Activated CD4-positive, alpha-beta T cell treated with anti-CD3 and anti-CD28 coated beads, Interleukin-10, Interleukin-2, amounts not matched to agents 100 ng/mL and 50 ng/mL, durations not matched to agents 16 hours and 8 hours (primary cell): Measurements from ENCODE around the gene OBP2A.
"Not testable (repeated sequence)": the region's sequence is repeated elsewhere in the genome, so short reads cannot be mapped to it uniquely, and the experiment has no call there.

Experiments used
- DNase-seq: peaks from one replicate; pipeline ENCODE4 v3.0.0-alpha.2; 2020

Gene OBP2A

DNA sequence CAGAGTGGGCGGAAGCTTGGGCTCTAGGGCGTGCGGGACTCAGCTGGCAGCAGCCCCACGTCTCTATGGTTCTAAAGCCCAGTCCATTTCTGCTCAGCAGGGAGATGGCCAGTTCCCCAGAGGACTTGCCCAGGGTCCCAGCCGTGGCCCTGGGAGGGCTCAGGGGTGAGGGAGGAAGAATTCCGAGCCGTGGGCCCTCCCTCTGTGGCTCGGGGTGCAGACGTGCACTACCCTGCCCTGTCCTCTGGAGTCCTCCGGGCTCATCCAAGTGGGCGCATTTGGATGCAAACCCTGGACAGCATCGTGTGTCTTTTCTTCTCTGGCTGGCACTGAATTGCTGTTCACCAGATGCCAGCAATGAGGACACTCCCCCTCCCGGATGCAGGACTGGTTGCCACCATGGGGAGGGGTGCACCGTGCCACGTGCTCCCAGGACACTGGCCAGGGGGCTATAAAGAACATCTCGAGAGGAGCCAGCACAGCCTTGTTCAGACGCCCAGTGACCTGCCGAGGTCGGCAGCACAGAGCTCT is at the start of gene OBP2A:
Gene OBP2A, plus strand, starts transcription at position 481 of the 531 bp plus-strand sequence. CDS start 55 bp downstream, outside the sequence.
- DNase-seq: not testable (repeated sequence)

GRCh38 chr9:135498381-135499126 is 47.4 kb upstream of the OBP2A start:
- no peak for DNase-seq

GRCh38 chr9:135499326-135500070 is 46.4 kb upstream of the OBP2A start:
- DNase-seq: peak; percentile 85

DNA sequence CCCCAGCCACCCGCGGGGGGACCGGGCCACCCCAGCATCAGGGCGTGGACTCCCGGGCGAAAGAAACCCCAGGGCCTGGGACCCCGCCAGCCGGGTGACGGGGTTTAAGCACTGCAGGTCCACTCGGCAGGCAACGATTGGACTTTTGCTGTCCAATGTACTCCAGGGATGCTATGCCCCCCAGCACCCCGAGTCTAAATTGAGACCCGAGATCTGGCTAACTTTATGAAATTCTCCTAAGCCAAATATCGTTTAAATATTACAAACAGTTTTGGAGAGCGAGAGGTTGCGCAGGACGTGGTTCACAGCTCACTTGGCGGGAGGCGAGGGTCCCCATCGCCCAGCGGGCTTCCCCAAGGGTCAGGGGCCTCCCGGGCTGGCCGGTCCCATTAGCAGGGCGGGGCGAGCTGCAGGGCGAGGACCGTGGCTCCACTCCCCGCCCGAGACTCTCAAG is 45.8 kb upstream of the OBP2A start:
- no peak for DNase-seq

DNA sequence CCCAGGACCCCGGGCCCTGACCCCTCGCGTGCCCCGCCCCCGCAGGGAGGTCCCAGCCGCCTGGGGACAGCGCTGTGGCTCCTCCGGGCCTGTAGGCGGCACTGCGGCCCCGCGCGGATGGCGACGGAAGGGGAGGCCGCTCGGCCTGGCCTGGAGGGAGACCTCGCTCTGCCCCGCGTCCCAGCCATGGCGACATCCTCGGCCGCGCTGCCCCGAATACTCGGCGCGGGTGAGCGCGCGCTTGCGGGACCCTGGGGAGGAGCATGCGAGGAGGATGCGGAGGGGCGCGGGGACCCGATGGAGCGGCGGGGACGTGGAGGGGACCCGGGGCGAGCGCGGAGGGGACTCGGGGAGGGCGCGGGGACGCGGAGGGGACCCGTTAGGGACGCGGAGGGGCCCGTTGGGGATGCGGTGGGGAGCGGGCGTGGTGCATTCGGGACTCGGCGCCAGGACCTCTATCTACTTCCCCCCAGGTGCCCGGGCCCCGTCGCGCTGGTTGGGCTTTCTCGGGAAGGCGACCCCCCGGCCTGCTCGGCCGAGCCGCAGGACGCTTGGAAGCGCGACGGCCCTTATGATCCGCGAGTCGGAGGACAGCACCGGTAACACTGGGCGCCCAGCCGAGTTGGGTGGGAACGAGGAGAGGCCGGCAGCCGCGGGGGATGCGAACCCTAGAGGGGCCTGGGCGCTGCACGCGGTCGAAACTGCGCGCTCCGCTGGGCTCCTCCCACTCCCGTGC is 45.2 kb upstream of the OBP2A start, which contains the start of gene MRPS2:
Gene MRPS2, plus strand, starts transcription at position 158 of the 736 bp plus-strand sequence. Its CDS starts 29 bp downstream, at position 187.
- DNase-seq: peak; percentile 93

DNA sequence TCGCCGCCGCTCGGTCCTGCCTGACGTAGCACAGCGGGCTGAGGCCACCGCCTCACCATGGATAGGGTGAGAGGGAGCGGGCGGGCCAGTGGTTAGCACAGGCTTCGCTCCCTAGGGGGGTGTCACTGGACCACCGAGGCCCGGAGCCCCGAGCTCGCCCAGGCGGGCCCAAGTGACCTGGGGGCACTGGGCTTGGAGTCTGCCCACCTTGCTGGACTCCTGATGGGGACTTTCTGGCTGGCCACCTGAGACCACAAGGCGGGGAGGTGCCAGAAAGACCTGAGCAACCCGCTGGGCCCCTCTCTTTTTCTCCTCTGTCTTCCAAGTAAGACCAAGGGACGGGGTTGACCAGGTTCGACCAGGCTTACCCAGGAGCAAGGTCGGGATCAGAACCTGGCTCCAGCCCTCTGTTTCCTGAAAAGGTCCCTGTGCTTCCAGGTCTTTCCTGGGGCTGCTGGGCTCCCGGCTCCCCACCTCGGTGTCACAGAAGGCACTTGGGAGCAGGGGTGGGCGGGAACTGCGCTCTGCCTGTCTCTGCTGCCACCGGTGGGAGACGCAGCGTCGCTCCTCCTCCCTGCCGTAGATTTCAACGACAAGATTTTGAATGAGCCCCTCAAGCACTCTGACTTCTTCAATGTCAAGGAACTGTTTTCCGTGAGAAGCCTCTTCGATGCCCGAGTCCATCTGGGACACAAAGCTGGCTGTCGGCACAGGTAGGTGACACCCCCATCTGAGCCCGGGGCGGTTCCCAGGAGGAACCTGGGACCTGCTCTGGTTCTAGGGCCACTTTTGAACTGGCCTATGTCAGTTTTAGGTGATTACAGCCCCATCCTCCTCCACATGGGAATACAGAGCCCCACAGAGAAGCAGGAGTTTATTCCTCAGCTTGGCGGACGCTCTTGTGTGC is 44.4 kb upstream of the OBP2A start:
- DNase-seq: peak; percentile 82

- DNase-seq: no peak
These were observed 43.6 kb upstream of the OBP2A start for GRCh38 chr9:135502168-135502872.

- no peak for DNase-seq
These were observed 43.0 kb upstream of the OBP2A start for GRCh38 chr9:135502873-135503321.

- no peak for DNase-seq
These were observed 42.3 kb upstream of the OBP2A start for GRCh38 chr9:135503371-135504261.

GRCh38 chr9:135504262-135505243 is 41.4 kb upstream of the OBP2A start:
- DNase-seq: peak; percentile 72

DNA sequence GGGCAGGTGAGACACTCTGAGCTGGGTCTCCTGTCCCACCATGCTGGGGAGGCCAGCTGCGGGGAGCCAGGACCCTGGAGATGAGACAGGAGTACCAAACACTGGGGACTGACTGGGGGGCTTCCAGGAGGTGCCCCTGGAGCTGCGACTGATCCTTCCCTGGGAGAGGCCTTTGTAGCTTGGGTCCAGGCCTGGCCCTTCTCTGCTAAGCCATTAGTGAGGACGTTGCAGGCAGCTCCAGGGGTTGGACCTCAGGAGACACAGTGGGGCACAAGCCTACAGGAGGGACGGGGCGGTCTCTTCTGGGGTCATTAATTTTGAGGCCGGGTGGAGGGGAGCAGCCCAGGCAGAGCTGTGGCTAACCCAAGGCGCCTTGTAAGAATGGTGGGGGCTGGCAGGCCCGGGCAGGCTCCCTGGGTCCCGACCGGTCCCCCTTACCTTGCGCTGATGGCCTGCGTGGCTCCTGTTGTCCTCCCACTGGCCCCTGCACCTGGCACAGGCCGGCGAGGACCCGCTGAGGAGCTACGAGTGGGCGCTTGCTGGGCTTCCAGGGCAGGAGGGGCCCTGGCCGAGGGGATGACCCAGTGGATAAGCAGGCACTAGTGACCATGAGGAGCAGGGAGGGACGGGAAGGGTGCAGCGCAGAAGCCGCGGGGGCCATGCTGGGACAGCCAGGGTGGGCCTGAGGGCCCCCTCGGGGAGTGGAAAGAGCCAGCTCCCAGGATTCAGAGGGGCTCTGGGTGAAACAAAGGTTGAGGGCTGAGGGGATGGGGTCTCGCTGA is 40.3 kb upstream of the OBP2A start:
- DNase-seq: no peak

GRCh38 chr9:135506327-135507103 is 39.4 kb upstream of the OBP2A start:
- DNase-seq: no peak

DNA sequence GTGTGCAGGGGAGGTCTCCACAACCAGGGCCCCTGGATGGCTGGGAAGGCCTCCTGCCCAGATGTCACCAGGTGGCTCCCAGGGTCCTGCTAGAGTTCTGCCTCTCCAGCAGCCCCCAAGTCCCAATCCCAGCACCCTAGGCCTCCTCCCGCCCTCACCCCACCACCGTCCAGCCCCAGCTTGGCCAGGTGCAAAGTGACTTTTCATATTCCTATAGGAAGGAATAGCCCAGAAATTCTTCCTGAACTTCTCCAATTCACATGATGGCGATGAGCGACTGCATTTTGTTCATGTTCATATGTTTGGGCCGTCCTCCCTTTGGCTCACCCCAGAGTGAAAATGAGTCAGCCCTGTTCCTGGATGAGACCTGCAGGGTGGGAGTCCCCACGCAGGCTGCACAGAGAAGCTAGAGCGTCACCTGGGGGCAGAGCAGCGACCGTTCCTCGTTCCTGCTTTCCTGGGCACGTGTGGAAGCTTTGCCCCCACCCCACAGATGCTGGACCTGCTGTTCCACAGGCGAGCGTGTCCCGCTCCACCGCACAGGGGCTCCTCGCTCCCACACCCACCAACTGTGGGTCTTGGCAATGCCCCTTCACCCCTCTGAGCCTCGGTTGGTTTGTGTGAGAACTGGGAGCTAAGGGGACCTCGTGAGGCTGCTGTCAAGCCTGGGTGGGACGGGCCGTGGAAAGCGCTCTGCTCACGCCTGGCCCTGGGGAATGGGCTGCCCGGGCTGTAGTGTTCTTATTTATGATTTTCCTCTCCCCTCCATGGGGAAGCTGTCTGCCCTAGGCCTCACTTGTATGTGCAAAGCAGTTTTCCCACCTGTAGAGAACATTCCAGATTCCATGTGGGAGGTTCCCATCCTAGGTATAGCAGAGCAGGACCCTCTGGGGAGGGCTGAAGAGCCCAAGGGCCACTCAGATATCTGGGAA is 38.6 kb upstream of the OBP2A start:
- DNase-seq: no peak

- no peak for DNase-seq
These were observed 37.6 kb upstream of the OBP2A start for GRCh38 chr9:135508211-135508820.

GRCh38 chr9:135509458-135509857 is 36.5 kb upstream of the OBP2A start:
- DNase-seq: no peak

- DNase-seq: no peak
These were observed 33.7 kb upstream of the OBP2A start for GRCh38 chr9:135512241-135512603.
